ENCODE results near the gene CCR3.

GRCh38 chr3:46236294-46237054 is 5.8 kb upstream of the CCR3 start:
- TF ChIP-seq CTCF (conservative IDR thresholded peaks at IDR 0.05; ENCODE audit: low read depth, low read length) (no peak), EZH2 (IDR thresholded peaks at IDR 0.05; ENCODE audit: low read length, unreplicated experiment) (no peak)
